GM23338 (cell line): ENCODE data around the gene SHANK2. TPM values are rescaled to one million over a fixed set of nuclear protein-coding genes. Genes with fewer than 3 reads are reported as not detected.

ENCODE experiments used
- ATAC-seq: fragments of 200-7000 bp; cut with Tn5 transposase; 3 replicates; pipeline ENCODE4 v1.9.1; 2020
- DNase-seq: peaks from one replicate; pipeline ENCODE4 v3.0.0-alpha.2; 2015; ENCODE audit warnings: low spot score
- H2AFZ ChIP-seq: fragments of 200-600 bp; sonication (generic); 2 replicates; pipeline ENCODE4 v1.8.0; 2016; ENCODE audit warnings: antibody characterized with exemption, mild to moderate bottlenecking, moderate library complexity
- H3F3A ChIP-seq: fragments of 200-600 bp; sonication (generic); replicated peaks from 2 replicates; pipeline ENCODE4 v1.8.0; 2017; ENCODE audit warnings: antibody characterized with exemption, mixed run types, low read depth
- H3K27ac ChIP-seq: fragments of 200-600 bp; sonication (generic); 2 replicates; pipeline ENCODE4 v1.6.1; 2016; ENCODE audit warnings: low read depth
- H3K27me3 ChIP-seq: fragments of 200-600 bp; sonication (generic); 2 replicates; pipeline ENCODE4 v1.8.0; 2016; ENCODE audit warnings: mild to moderate bottlenecking, mixed run types, moderate library complexity; ENCODE audit not compliant: insufficient read depth
- H3K36me3 ChIP-seq: fragments of 200-600 bp; sonication (generic); 2 replicates; pipeline ENCODE4 v1.8.0; 2016; ENCODE audit warnings: mild to moderate bottlenecking; ENCODE audit not compliant: insufficient read depth
- H3K4me1 ChIP-seq: fragments of 200-600 bp; sonication (generic); 2 replicates; pipeline ENCODE4 v1.8.0; 2016; ENCODE audit warnings: mild to moderate bottlenecking, moderate library complexity; ENCODE audit not compliant: insufficient read depth
- H3K4me2 ChIP-seq: fragments of 200-600 bp; sonication (generic); 2 replicates; pipeline ENCODE4 v1.7.1; 2017; ENCODE audit warnings: mixed run types
- H3K4me3 ChIP-seq: fragments of 200-600 bp; sonication (generic); 2 replicates; pipeline ENCODE4 v1.6.1; 2016; ENCODE audit warnings: mixed run types
- H3K79me2 ChIP-seq: fragments of 200-600 bp; sonication (generic); replicated peaks from 2 replicates; pipeline ENCODE4 v1.8.0; 2017; ENCODE audit warnings: mild to moderate bottlenecking; ENCODE audit not compliant: insufficient read depth
- H3K9me2 ChIP-seq: fragments of 200-600 bp; sonication (generic); 2 replicates; pipeline ENCODE4 v1.8.0; 2017; ENCODE audit not compliant: insufficient read depth
- H4K20me1 ChIP-seq: fragments of 200-600 bp; sonication (generic); replicated peaks from 2 replicates; pipeline ENCODE4 v1.8.0; 2017; ENCODE audit warnings: mild to moderate bottlenecking; ENCODE audit not compliant: insufficient read depth
- H3K27ac Mint-ChIP-seq: 2 replicates; pipeline ENCODE4 v1.8.0; 2020; ENCODE audit warnings: inconsistent platforms, mild to moderate bottlenecking, moderate library complexity, mixed read lengths
- H3K27me3 Mint-ChIP-seq: 3 replicates; pipeline ENCODE4 v1.8.0; 2022; ENCODE audit warnings: low read depth, mild to moderate bottlenecking, moderate library complexity, mixed read lengths, inconsistent platforms; ENCODE audit not compliant: insufficient read depth, poor library complexity
- H3K36me3 Mint-ChIP-seq: 3 replicates; pipeline ENCODE4 v1.8.0; 2021; ENCODE audit warnings: low read depth, mild to moderate bottlenecking, inconsistent platforms, moderate library complexity, mixed read lengths
- H3K4me1 Mint-ChIP-seq: 3 replicates; pipeline ENCODE4 v1.8.0; 2020; ENCODE audit warnings: mild to moderate bottlenecking, inconsistent platforms, mixed read lengths
- H3K4me3 Mint-ChIP-seq: 3 replicates; pipeline ENCODE4 v1.8.0; 2021; ENCODE audit warnings: moderate library complexity, mild to moderate bottlenecking, inconsistent platforms, mixed read lengths
- H3K9me3 Mint-ChIP-seq: 3 replicates; pipeline ENCODE4 v1.8.0; 2020; ENCODE audit warnings: moderate library complexity, mild to moderate bottlenecking, inconsistent platforms, mixed read lengths
- CREB1 ChIP-seq: fragments of 250-450 bp; sonication (Bioruptor Pico); IDR thresholded peaks from 2 replicates; pipeline ENCODE4 v1.5.0; 2020; ENCODE audit warnings: low read depth, mild to moderate bottlenecking, moderate library complexity
- CTCF ChIP-seq, 2 experiments: fragments of 200-600 bp in 1 of 2; sonication (generic) in 1 of 2; conservative IDR thresholded peaks; 2 replicates each; pipeline versions ENCODE4 v1.5.1 to v1.6.1; 2016 to 2017; ENCODE audit warnings: antibody characterized with exemption in 2 of 2, low read depth in 2 of 2, mild to moderate bottlenecking in 2 of 2, moderate library complexity in 1 of 2
- ETS1 ChIP-seq: IDR thresholded peaks from 2 replicates; pipeline ENCODE4 v1.6.1; 2016; ENCODE audit warnings: antibody characterized with exemption
- EZH2 ChIP-seq: fragments of 200-600 bp; sonication (generic); IDR thresholded peaks from one replicate; pipeline ENCODE4 v1.8.0; 2017; ENCODE audit warnings: antibody characterized with exemption, mild to moderate bottlenecking, low read depth; ENCODE audit not compliant: unreplicated experiment
- NANOG ChIP-seq: IDR thresholded peaks from 2 replicates; pipeline ENCODE4 v1.6.1; 2016; ENCODE audit warnings: antibody characterized with exemption, borderline replicate concordance
- POLR2AphosphoS5 ChIP-seq: IDR thresholded peaks from 2 replicates; pipeline ENCODE4 v1.6.1; 2016; ENCODE audit warnings: antibody characterized with exemption, low read depth
- REST ChIP-seq: IDR thresholded peaks from one replicate; pipeline ENCODE4 v1.6.1; 2018; ENCODE audit warnings: antibody characterized with exemption; ENCODE audit not compliant: unreplicated experiment
- STAT1 ChIP-seq: IDR thresholded peaks from one replicate; pipeline ENCODE4 v1.6.1; 2016; ENCODE audit warnings: antibody characterized with exemption; ENCODE audit not compliant: unreplicated experiment
- ZNF114 ChIP-seq: fragments of 250-450 bp; sonication (Bioruptor Pico); IDR thresholded peaks from 2 replicates; pipeline ENCODE4 v1.5.0; 2020; ENCODE audit warnings: mild to moderate bottlenecking, moderate library complexity
- ZNF331 ChIP-seq: fragments of 250-450 bp; sonication (Bioruptor Pico); IDR thresholded peaks from 2 replicates; pipeline ENCODE4 v1.5.0; 2020; ENCODE audit warnings: low read depth, mild to moderate bottlenecking, moderate library complexity
- ZNF462 ChIP-seq: fragments of 250-450 bp; sonication (Bioruptor Pico); IDR thresholded peaks from 2 replicates; pipeline ENCODE4 v1.5.0; 2020; ENCODE audit warnings: mild to moderate bottlenecking, moderate library complexity
- polyA plus RNA-seq: library from polyadenylated mRNA; unstranded; fragments of >200 nt; fragmentation: Nextera tagmentation; extraction: Ambion mirVana; gene quantifications from 2 replicates; pipeline ENCODE4 v1.2.1, GENCODE V29; 2016
- total RNA-seq: library from RNA; depleted of rRNA; stranded (reverse); fragments of >200 nt; shearing (Covaris generic); gene quantifications from 2 replicates; pipeline ENCODE4 v1.2.3, GENCODE V29; 2014

SHANK2 gene
- total and polyA plus RNA-seq, 2 experiments from 2014 or later = 22.0 to 81.4 TPM

- Histone ChIP-seq H4K20me1 (peaks cover 23% of the 10 kb centered on the region), H2AFZ (no peak overlapping the region), H3K79me2 (peaks cover 79% of the 10 kb centered on the region), H3K4me1 (peaks cover 60% of the 10 kb centered on the region), H3K4me3 (no peak overlapping the region), H3K9me2 (no peaks in the 10 kb centered on the region), H3K27me3 (no peaks in the 10 kb centered on the region), H3K27ac (no peak overlapping the region), H3K4me2 (0 out of 2 replicates have a peak overlapping the region, but pooled peaks have one; percentile 14), H3K36me3 (0 out of 2 replicates have a peak, but pooled peaks cover 5% of the 10 kb centered on the region), H3F3A (0 out of 2 replicates have a peak, but pooled peaks cover 9% of the 10 kb centered on the region)
- H3K36me3 Mint-ChIP-seq = peaks cover 58% of the 10 kb centered on the region
- H3K9me3 Mint-ChIP-seq = no peaks in the 10 kb centered on the region; the same call in 2 of the 3 replicates
- DNase-seq = no peak
- TF ChIP-seq NANOG = no peak
- no peak for TF ChIP-seq CREB1 (CRISPR knock-in tag)
- no peak for TF ChIP-seq ZNF462 (CRISPR knock-in tag)
- TF ChIP-seq STAT1 = no peak
- TF ChIP-seq ZNF331 (CRISPR knock-in tag) = no peak
- TF ChIP-seq REST = no peak
- TF ChIP-seq ETS1 = no peak
- TF ChIP-seq CTCF (conservative IDR thresholded peaks at IDR 0.05; ENCODE audit: low read depth in 2 of 2) = no peak
- TF ChIP-seq POLR2AphosphoS5 = no peak
- TF ChIP-seq ZNF114 = no peak
- no peak for TF ChIP-seq EZH2
- peak overlapping the region; percentile 38 for H3K27ac Mint-ChIP-seq
- H3K27me3 Mint-ChIP-seq = peaks cover 21% of the 10 kb centered on the region
- ATAC-seq = no peak
- no peak overlapping the region for H3K4me3 Mint-ChIP-seq
- H3K4me1 Mint-ChIP-seq = peaks cover 70% of the 10 kb centered on the region
Observed at GRCh38 chr11:71242391-71242790, 10.0 kb downstream of the SHANK2 start.
